Measurements from ENCODE around the gene IL1R2. TPM values are rescaled to one million over a fixed set of nuclear protein-coding genes. Genes with fewer than 3 reads are reported as not detected.

IL1R2 gene
- total RNA-seq, 1 experiment from 2014 or later = not detected

- no peak for DNase-seq
- Histone ChIP-seq H3K9me3 (no peaks in the 10 kb centered on the region), H3K27me3 (no peaks in the 10 kb centered on the region; the same call in 1 of the 2 replicates), H3K4me3 (no peak overlapping the region), H3K36me3 (no peaks in the 10 kb centered on the region)
These were observed 13.7 kb downstream of the IL1R2 start for GRCh38 chr2:102005449-102005848.

- no peaks in the 10 kb centered on the region for H3K9me3 ChIP-seq
- no peaks in the 10 kb centered on the region for H3K27me3 ChIP-seq
- no peaks in the 10 kb centered on the region for H3K36me3 ChIP-seq
- no peak overlapping the region for H3K4me3 ChIP-seq
- DNase-seq = peak; percentile 30
These were observed 14.5 kb downstream of the IL1R2 start for GRCh38 chr2:102005989-102006885.

- no peak for DNase-seq
- no peaks in the 10 kb centered on the region for H3K9me3 ChIP-seq
- no peak overlapping the region for H3K4me3 ChIP-seq
- H3K36me3 ChIP-seq = no peaks in the 10 kb centered on the region
- no peaks in the 10 kb centered on the region for H3K27me3 ChIP-seq
These were observed 15.1 kb downstream of the IL1R2 start for GRCh38 chr2:102006886-102007278.

GRCh38 chr2:102008490-102008889 is 16.7 kb downstream of the IL1R2 start:
- H3K9me3 ChIP-seq = no peaks in the 10 kb centered on the region
- no peaks in the 10 kb centered on the region for H3K27me3 ChIP-seq
- H3K36me3 ChIP-seq = no peaks in the 10 kb centered on the region
- H3K4me3 ChIP-seq = no peak overlapping the region
- no peak for DNase-seq

GRCh38 chr2:102009557-102009956 is 17.8 kb downstream of the IL1R2 start:
- Histone ChIP-seq H3K36me3 (no peaks in the 10 kb centered on the region), H3K4me3 (no peak overlapping the region), H3K27me3 (no peaks in the 10 kb centered on the region), H3K9me3 (no peaks in the 10 kb centered on the region)
- no peak for DNase-seq

- DNase-seq = no peak
- Histone ChIP-seq H3K36me3 (no peaks in the 10 kb centered on the region), H3K9me3 (no peaks in the 10 kb centered on the region), H3K4me3 (no peak overlapping the region), H3K27me3 (no peaks in the 10 kb centered on the region)
These were observed 19.1 kb downstream of the IL1R2 start for GRCh38 chr2:102010902-102011301.

GRCh38 chr2:102012061-102012614 is 20.4 kb downstream of the IL1R2 start:
- no peaks in the 10 kb centered on the region for H3K27me3 ChIP-seq
- H3K9me3 ChIP-seq = no peaks in the 10 kb centered on the region
- no peak overlapping the region for H3K4me3 ChIP-seq
- H3K36me3 ChIP-seq = no peaks in the 10 kb centered on the region
- DNase-seq = no peak

GRCh38 chr2:102013206-102014040 is 21.7 kb downstream of the IL1R2 start:
- Histone ChIP-seq H3K36me3 (no peaks in the 10 kb centered on the region), H3K27me3 (no peaks in the 10 kb centered on the region), H3K9me3 (no peaks in the 10 kb centered on the region), H3K4me3 (no peak overlapping the region)
- DNase-seq = no peak

GRCh38 chr2:102014041-102014345 is 22.2 kb downstream of the IL1R2 start:
- DNase-seq = no peak
- no peak overlapping the region for H3K4me3 ChIP-seq
- no peaks in the 10 kb centered on the region for H3K27me3 ChIP-seq
- H3K36me3 ChIP-seq = no peaks in the 10 kb centered on the region
- H3K9me3 ChIP-seq = no peaks in the 10 kb centered on the region

- DNase-seq = no peak
- Histone ChIP-seq H3K4me3 (no peak overlapping the region), H3K27me3 (no peaks in the 10 kb centered on the region), H3K9me3 (no peaks in the 10 kb centered on the region), H3K36me3 (no peaks in the 10 kb centered on the region)
These were observed 23.6 kb downstream of the IL1R2 start for GRCh38 chr2:102015399-102015798.

- Histone ChIP-seq H3K27me3 (no peaks in the 10 kb centered on the region), H3K4me3 (no peak overlapping the region), H3K36me3 (no peaks in the 10 kb centered on the region), H3K9me3 (no peaks in the 10 kb centered on the region)
- no peak for DNase-seq
These were observed 24.7 kb downstream of the IL1R2 start for GRCh38 chr2:102016399-102016955.

- no peaks in the 10 kb centered on the region for H3K36me3 ChIP-seq
- DNase-seq = no peak
- H3K9me3 ChIP-seq = no peaks in the 10 kb centered on the region
- H3K4me3 ChIP-seq = no peak overlapping the region
- H3K27me3 ChIP-seq = no peaks in the 10 kb centered on the region
These were observed 27.2 kb downstream of the IL1R2 start for GRCh38 chr2:102018823-102019445.

GRCh38 chr2:102020596-102021170 is 28.9 kb downstream of the IL1R2 start:
- Histone ChIP-seq H3K9me3 (no peaks in the 10 kb centered on the region), H3K4me3 (no peak overlapping the region), H3K27me3 (no peaks in the 10 kb centered on the region), H3K36me3 (no peaks in the 10 kb centered on the region)
- peak; percentile 74 for DNase-seq

GRCh38 chr2:102021779-102022178 is 30.0 kb downstream of the IL1R2 start:
- DNase-seq = peak; percentile 35
- no peaks in the 10 kb centered on the region for H3K36me3 ChIP-seq

GRCh38 chr2:102022884-102023539 is 31.3 kb downstream of the IL1R2 start:
- Histone ChIP-seq H3K27me3 (no peaks in the 10 kb centered on the region), H3K9me3 (no peaks in the 10 kb centered on the region; the same call in 1 of the 2 replicates), H3K36me3 (no peaks in the 10 kb centered on the region), H3K4me3 (no peak overlapping the region)
- no peak for DNase-seq

More at GRCh38 chr2:102021779-102022178, 30.0 kb downstream of the IL1R2 start:
- Histone ChIP-seq H3K9me3 (no peaks in the 10 kb centered on the region; the same call in 1 of the 2 replicates), H3K4me3 (no peak overlapping the region), H3K27me3 (no peaks in the 10 kb centered on the region)

GRCh38 chr2:102024410-102024809 is 32.6 kb downstream of the IL1R2 start:
- Histone ChIP-seq H3K4me3 (no peak overlapping the region), H3K27me3 (no peaks in the 10 kb centered on the region), H3K36me3 (no peaks in the 10 kb centered on the region), H3K9me3 (no peaks in the 10 kb centered on the region; the same call in 1 of the 2 replicates)
- no peak for DNase-seq

Data from MG63 (cell line).